GM12865 (cell line): ENCODE data around the gene FAM89B.
A peak's percentile ranks its signal among the peaks of the same experiment; 100 is the strongest.

ENCODE experiments used
- DNase-seq: peaks from one replicate; pipeline ENCODE4 v3.0.0; 2010; ENCODE audit warnings: low read depth
- H3K4me3 ChIP-seq: 2 replicates; pipeline ENCODE4 v1.5.1; 2011; ENCODE audit warnings: mild to moderate bottlenecking, low read depth, low read length, control low read depth
- TF ChIP-seq, protein P1 (sequence below): IDR thresholded peaks from 2 replicates; pipeline ENCODE4 v1.5.1; 2011; ENCODE audit warnings: low read length, control low read depth, low read depth, inconsistent platforms; ENCODE audit not compliant: insufficient read depth; ENCODE audit errors: missing control alignments

The FAM89B gene

GRCh38 chr11:65610404-65610803, 38.1 kb downstream of the FAM89B start:
- TF ChIP-seq, protein P1, sequence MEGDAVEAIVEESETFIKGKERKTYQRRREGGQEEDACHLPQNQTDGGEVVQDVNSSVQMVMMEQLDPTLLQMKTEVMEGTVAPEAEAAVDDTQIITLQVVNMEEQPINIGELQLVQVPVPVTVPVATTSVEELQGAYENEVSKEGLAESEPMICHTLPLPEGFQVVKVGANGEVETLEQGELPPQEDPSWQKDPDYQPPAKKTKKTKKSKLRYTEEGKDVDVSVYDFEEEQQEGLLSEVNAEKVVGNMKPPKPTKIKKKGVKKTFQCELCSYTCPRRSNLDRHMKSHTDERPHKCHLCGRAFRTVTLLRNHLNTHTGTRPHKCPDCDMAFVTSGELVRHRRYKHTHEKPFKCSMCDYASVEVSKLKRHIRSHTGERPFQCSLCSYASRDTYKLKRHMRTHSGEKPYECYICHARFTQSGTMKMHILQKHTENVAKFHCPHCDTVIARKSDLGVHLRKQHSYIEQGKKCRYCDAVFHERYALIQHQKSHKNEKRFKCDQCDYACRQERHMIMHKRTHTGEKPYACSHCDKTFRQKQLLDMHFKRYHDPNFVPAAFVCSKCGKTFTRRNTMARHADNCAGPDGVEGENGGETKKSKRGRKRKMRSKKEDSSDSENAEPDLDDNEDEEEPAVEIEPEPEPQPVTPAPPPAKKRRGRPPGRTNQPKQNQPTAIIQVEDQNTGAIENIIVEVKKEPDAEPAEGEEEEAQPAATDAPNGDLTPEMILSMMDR: no peak
- no peak overlapping the region for H3K4me3 ChIP-seq
- DNase-seq: no peak

DNA sequence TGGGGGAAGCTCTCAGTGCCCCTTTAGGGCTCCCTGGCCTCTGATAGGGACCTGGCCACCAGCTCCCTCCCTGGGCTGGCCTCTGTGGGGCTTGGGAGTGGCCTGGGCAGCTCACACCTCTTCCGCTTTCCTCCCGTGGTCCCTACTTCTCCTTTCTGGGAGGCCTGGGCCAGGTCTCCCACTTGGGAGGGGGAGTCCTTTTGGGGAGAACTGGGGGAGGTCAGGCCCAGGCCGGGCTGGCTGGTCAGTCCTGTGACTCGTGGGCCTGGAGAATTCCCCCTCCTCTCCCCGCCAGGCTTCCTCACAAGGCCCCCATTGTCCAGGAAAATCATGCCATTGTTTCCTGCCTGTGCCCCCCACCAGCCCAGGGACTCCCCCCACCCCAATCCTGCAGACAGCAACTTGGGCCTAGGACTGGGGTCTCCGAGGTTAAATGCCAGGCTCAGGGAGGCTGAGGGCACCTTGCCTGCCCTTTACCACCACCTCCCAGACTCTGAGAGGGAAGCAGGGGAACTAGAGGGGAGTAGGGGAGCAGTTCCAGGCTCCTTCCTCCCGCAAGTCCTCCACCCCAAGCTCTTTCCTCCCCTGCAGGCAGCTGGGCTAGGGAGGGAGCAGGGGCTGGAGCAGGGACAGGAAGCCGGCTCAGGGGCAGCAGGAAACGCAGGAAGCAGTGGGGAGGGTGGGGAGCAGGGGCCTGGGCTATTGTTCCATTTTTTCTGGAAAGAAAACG, 38.9 kb downstream of the FAM89B start:
- DNase-seq: no peak
- peak overlapping the region; percentile 82; the same call in 1 of the 2 replicates for H3K4me3 ChIP-seq
- TF ChIP-seq, protein P1: no peak

DNA sequence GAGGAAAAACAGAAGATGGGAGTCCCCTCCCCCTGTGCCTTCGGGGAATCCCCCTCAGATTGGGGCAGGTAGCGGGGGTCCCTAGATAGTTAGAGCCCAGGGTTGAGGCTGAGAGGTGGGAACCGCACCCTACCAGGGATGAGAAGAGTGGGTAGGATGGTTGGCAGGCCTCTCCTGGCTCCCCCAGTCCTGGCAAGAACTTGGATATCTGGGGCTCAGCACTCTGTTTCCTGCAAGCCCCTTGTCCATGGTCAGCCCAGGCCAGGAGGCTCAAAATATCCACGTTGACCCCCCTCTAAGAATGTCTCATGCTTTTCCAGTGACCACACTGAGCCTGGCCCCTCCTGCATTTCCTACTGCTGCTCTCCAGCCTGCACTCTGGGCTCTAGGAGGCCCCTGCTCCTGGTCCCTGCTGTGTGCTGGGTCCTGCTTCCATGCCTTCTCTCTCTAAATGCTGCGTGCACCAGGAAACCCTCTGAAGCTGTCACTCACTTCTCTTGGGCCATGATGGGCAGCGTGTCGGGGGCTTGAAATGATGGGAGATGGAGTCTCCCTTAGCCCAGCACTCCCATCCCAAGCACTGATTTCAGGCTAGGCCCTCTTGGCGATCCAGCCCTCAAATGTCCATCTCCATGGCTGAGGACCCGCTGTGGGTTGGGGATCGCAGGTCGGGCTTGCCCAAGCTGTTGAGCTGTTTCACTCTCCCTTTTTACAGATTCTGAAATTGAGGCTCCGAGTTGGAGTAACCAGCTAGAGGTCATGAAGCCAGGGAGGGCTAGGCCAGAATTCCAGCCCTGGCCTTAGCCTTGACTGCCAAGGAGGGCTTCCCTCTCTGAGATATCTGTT, 39.6 kb downstream of the FAM89B start:
- H3K4me3 ChIP-seq: peak overlapping the region; percentile 82
- TF ChIP-seq, protein P1: no peak
- no peak for DNase-seq

DNA sequence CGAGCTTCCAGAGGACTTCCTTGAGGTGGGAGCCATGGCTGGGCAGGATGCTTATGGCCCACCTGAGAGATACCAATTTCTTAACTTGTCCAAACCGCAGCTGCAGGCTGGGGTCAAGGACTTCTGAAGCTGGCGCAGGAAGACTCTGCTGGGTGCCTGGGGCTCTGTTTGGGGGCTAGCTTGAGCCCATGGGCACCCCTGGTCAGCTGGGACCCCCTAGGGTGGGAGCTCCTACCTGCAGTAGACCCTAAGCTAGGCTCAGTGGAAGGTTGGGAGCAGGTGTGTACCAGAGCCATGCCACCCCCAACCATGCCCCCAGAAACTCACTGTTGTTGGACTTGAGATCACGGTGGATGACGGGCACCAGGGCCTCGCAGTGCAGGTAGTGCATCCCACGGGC, 40.4 kb downstream of the FAM89B start:
- TF ChIP-seq, protein P1: no peak
- no peak for DNase-seq
- peak overlapping the region; percentile 82 for H3K4me3 ChIP-seq

DNA sequence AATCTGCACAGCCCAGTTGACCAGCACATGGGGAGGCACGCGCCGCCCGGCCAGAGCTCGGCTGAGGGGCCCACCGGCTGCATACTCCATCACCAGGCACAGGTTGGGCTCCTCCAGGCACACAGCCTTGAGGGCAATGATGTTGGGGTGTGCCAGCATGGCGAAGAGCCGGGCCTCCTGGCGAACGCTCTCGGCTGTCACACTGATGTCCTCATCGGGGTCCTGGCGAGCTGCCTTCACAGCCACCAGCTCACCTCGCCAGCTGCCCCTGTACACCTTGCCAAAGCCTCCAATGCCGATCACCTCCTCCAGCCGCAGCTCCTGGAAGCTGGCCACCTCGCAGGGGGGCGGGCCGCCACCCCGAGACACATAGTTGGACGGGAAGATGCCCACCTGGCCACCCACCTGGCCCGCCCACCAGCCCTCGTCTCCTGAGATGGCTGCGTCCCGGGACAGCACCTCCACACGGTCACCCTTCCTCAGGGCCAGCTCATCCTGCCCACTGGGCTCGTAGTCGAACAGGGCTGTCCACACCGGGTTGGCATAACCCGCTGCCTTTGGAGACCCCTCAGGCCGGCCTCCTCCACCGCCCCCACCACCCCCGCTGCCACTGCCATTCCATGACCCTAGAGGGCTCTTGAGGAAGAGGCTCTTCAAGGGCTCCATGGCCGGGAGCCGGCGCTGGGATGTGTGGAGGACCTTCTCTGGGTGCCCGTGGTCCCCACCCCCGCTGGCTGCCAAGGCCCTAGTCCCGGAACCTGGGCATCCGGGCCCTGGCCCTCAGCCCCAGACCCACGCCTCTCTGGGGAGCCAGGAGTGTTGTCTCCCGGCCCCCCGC, 41.0 kb downstream of the FAM89B start:
- peak overlapping the region; percentile 82 for H3K4me3 ChIP-seq
- DNase-seq: no peak
- TF ChIP-seq, protein P1: no peak

GRCh38 chr11:65615229-65615949, 43.1 kb downstream of the FAM89B start, which contains the start of gene PCNX3:
TSS of gene PCNX3 (plus strand) at chr11:65615776. CDS start at chr11:65616312, 536 bp downstream.
- DNase-seq: peak; percentile 100
- peak within 1 kb of the TSS; percentile 82 for H3K4me3 ChIP-seq
- TF ChIP-seq, protein P1: no peak
